ENCODE measurements around the gene ITGA4. TPM values are rescaled to one million over a fixed set of nuclear protein-coding genes. Genes with fewer than 3 reads are reported as not detected.

The ITGA4 gene
- total RNA-seq, 1 experiment from 2014 or later = not detected

GRCh38 chr2:181456660-181457120 is 496 bp upstream of the ITGA4 start:
- no peak for DNase-seq
- CTCF ChIA-PET = no interaction called here

GRCh38 chr2:181457741-181458425 is 697 bp downstream of the ITGA4 start:
- no peaks in the 10 kb centered on the region for H3K9me3 Mint-ChIP-seq (ENCODE audit: unreplicated experiment)
- ChIA-PET CTCF (no interaction called here), POLR2A (no interaction called here)
- intact Hi-C loops (cut with micrococcal nuclease; ENCODE audit: unreplicated experiment) = no loop called here
- DNase-seq = no peak
- peaks cover 9% of the 10 kb centered on the region for H3K27me3 Mint-ChIP-seq (ENCODE audit: insufficient read depth, unreplicated experiment)
- H3K27ac Mint-ChIP-seq (ENCODE audit: unreplicated experiment) = no peak overlapping the region
- H3K27me3 ChIP-seq (replicated peaks; ENCODE audit: control insufficient read depth, insufficient read depth, low read length) = no peaks in the 10 kb centered on the region
- no TSS peak for BruUV-seq (replicated peaks)
- no peak overlapping the region for H3K4me3 Mint-ChIP-seq (ENCODE audit: unreplicated experiment)
- H3K4me1 Mint-ChIP-seq (ENCODE audit: low read depth, unreplicated experiment) = no peaks in the 10 kb centered on the region
- H3K9me3 ChIP-seq = no peaks in the 10 kb centered on the region
- no peak overlapping the region for H3K4me3 ChIP-seq (ENCODE audit: low read depth, low read length)
- H3K36me3 Mint-ChIP-seq (ENCODE audit: insufficient read depth, unreplicated experiment) = no peaks in the 10 kb centered on the region
- H3K36me3 ChIP-seq (ENCODE audit: control insufficient read depth, insufficient read depth, low read length) = no peaks in the 10 kb centered on the region
- H3K4me1 ChIP-seq = no peaks in the 10 kb centered on the region
- no peak for TF ChIP-seq CTCF (IDR thresholded peaks at IDR 0.05; ENCODE audit: insufficient read depth in 1 of 2, low read depth in 1 of 2, low read length in 1 of 2, severe bottlenecking in 1 of 2, unreplicated experiment in 1 of 2)

More at GRCh38 chr2:181456660-181457120, 496 bp upstream of the ITGA4 start:
- H3K4me3 Mint-ChIP-seq (ENCODE audit: unreplicated experiment) = no peak overlapping the region
- no peaks in the 10 kb centered on the region for H3K27me3 ChIP-seq (replicated peaks; ENCODE audit: control insufficient read depth, insufficient read depth, low read length)
- no peak for TF ChIP-seq CTCF (IDR thresholded peaks at IDR 0.05; ENCODE audit: insufficient read depth in 1 of 2, low read depth in 1 of 2, low read length in 1 of 2, severe bottlenecking in 1 of 2, unreplicated experiment in 1 of 2)
- H3K9me3 Mint-ChIP-seq (ENCODE audit: unreplicated experiment) = no peaks in the 10 kb centered on the region
- H3K27me3 Mint-ChIP-seq (ENCODE audit: insufficient read depth, unreplicated experiment) = peaks cover 7% of the 10 kb centered on the region
- POLR2A ChIA-PET = no interaction called here
- no peaks in the 10 kb centered on the region for H3K9me3 ChIP-seq
- no peaks in the 10 kb centered on the region for H3K4me1 Mint-ChIP-seq (ENCODE audit: low read depth, unreplicated experiment)
- H3K36me3 ChIP-seq (ENCODE audit: control insufficient read depth, insufficient read depth, low read length) = no peaks in the 10 kb centered on the region
- no peaks in the 10 kb centered on the region for H3K4me1 ChIP-seq
- H3K36me3 Mint-ChIP-seq (ENCODE audit: insufficient read depth, unreplicated experiment) = no peaks in the 10 kb centered on the region
- no TSS peak for BruUV-seq (replicated peaks)
- intact Hi-C loops (cut with micrococcal nuclease; ENCODE audit: unreplicated experiment) = no loop called here
- no peak overlapping the region for H3K27ac Mint-ChIP-seq (ENCODE audit: unreplicated experiment)
- no peak overlapping the region for H3K4me3 ChIP-seq (ENCODE audit: low read depth, low read length)

GRCh38 chr2:181458871-181459270 is 1.7 kb downstream of the ITGA4 start:
- no peaks in the 10 kb centered on the region for H3K9me3 Mint-ChIP-seq (ENCODE audit: unreplicated experiment)
- Histone ChIP-seq H3K4me3 (ENCODE audit: low read depth, low read length) (no peak overlapping the region), H3K9me3 (no peaks in the 10 kb centered on the region), H3K27me3 (replicated peaks; ENCODE audit: control insufficient read depth, insufficient read depth, low read length) (no peaks in the 10 kb centered on the region), H3K36me3 (ENCODE audit: control insufficient read depth, insufficient read depth, low read length) (no peaks in the 10 kb centered on the region), H3K4me1 (no peaks in the 10 kb centered on the region)
- H3K36me3 Mint-ChIP-seq (ENCODE audit: insufficient read depth, unreplicated experiment) = no peaks in the 10 kb centered on the region
- ChIA-PET POLR2A (no interaction called here), CTCF (no interaction called here)
- no peak for DNase-seq
- H3K27me3 Mint-ChIP-seq (ENCODE audit: insufficient read depth, unreplicated experiment) = peaks cover 17% of the 10 kb centered on the region
- intact Hi-C loops (cut with micrococcal nuclease; ENCODE audit: unreplicated experiment) = no loop called here
- H3K4me1 Mint-ChIP-seq (ENCODE audit: low read depth, unreplicated experiment) = no peaks in the 10 kb centered on the region
- no peak overlapping the region for H3K4me3 Mint-ChIP-seq (ENCODE audit: unreplicated experiment)
- no peak overlapping the region for H3K27ac Mint-ChIP-seq (ENCODE audit: unreplicated experiment)
- TF ChIP-seq CTCF (IDR thresholded peaks at IDR 0.05; ENCODE audit: insufficient read depth in 1 of 2, low read depth in 1 of 2, low read length in 1 of 2, severe bottlenecking in 1 of 2, unreplicated experiment in 1 of 2) = no peak
- no TSS peak for BruUV-seq (replicated peaks)

Data from Caco-2 (cell line).